ENCODE measurements around the gene PPP2R2B. TPM values are rescaled to one million over a fixed set of nuclear protein-coding genes. Genes with fewer than 3 reads are reported as not detected.

PPP2R2B gene
- total RNA-seq, 1 donor from 2014 or later: 0.76 TPM

DNA sequence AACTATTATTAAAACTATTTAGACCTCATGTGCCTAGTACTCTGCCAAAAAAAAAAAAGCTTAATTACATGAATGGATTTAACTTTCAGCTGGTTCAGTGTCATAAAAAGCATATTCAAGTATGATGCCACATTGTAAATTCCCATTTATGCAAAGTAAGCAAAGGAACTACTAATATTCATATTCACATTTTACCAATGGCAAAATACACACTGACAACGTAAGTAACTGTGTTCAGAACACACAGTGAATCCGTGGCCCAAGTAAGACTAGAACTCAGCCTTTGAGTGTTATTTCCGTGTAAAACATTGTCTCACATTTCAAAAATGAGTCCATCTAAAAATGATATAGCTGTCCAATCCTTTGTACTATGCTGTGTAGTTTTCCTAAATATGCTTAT is 56.8 kb downstream of the PPP2R2B start:
- ATAC-seq: no peak

DNA sequence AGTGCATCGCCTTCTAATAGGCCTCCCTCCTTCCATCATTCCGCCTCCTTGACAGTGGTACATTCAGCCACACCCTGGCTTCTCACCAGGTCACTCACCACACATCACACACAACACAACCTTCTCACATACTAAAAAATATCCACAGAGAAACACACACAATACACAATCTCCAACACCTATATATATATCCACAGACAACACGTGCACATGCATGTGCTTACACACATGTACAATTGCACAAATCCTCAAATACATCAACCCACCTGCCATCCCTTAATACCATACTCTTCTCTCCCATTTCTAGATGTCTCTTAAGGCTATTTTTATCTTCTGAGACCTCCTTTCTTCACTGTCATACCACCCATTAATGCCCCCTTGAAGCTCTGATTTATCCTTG is 57.6 kb downstream of the PPP2R2B start:
- ATAC-seq: no peak

DNA sequence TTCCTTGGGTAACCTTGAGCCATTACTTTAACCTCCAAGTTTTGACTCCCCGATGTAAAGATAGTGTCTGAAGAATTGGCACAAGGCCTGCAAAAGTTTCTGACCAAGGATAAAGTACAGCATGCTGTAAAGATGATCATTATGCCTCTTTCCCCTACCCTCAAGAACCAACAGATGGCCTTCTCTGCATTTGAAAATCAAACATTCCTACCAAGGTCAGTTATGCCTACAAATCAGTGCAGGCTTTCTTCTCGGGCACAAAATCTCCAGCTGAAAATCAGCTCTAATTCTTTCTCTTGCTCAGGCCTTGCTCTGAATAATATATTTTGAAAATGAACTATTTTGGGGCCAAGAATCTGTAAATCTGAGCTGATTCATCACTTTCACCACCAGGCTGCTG is 59.7 kb downstream of the PPP2R2B start:
- no peak for ATAC-seq

DNA sequence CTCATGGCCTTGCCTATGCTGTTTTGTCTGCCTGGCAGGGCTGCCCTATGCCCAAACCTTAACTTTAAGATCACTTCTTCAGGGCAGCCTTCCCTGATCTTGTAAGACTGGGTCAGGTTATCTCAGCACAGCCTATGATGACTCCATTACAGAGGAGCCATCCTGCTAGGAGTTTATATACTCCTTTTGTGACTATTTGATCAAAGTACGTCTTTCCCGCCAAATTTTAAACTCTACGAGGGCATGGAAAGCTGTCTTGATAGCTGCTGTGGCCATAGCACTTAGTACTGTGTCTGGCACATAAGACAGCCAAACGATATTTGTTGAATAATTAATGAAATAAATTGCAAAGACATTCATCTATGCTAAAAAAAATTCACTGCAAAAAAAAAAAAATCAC is 60.6 kb downstream of the PPP2R2B start:
- ATAC-seq: no peak

DNA sequence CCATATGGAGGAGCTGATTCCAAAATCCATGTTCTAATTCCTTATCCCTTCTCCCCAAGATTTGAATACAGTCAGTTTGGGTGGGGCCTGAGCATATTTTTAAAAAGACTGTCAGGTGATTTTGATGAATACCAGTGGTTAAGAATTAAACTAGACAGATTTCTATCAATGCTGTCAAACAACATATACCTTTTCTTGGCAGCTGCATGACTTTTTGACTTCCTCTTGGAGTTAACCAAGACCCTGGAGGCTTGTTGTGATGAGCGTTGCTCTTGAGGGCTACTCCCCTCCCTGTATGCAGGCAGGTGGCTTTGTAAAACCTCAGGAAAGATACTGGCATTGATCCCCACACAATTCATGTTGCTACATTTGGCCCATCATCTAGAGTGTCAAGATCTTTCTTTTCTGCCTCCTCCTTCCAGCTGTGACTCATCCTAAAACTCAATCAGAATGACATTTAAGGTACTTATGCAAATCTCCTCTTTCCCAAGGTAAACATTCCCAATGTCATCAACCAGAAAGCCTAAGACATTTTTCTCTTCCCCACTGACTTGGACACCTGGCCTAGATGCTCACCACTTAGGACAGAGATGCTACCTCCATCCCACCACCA is 61.7 kb downstream of the PPP2R2B start:
- ATAC-seq: no peak

DNA sequence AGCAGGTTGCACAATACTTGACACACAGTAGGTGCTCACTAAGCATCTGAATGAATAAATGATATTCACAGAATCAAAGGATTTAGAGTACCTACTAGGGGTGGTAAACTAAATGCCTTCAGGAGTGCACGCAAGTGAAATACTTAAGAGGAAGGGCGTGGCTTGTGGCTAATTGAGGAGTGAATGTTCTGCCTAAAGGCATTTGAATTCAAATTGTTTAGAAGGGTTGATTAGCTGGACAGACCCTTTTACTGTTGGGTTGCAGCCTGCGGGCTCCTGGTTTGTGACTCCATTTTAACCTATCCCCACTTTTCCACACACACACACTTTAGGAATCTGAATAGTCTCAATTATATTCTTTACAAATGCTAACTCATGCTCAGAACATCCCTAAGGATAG is 63.1 kb downstream of the PPP2R2B start:
- no peak for ATAC-seq

DNA sequence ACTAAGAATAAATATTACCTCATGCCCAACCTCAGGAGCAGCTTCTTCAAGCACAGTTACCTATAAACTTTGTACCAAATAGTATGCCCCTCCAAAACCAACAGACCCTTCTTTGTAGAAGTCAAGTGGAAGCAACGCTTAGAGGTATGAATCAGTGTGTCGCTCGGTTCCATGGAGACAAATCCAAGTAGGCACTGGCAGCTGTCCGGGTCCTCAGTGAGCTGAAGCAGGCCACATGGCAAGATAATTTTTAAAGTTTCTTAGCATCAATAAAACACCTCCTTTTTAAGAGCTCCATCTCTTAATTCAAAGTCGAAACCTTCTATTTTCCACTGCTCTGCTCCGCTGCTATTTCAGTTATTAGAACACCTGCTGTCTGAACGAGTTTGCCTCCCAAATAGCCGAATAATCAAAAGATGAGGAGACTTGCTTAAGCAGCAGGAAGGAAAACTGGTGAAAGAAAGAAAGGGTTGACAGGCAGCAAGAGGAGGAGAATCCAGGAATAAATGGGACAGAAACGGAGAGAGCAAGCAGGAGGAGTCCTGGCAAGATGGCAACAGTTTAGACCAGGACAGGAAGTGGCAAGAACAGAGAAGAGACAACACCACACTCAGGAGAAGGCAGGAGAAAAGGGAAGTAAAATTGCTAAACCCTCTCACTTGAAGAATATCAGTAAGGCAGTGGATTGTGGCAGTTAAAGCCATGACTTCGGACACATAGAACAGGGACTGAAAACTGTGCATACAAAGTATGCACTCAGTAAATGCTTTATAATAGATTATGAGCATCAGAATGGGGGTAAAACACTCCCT is 65.0 kb downstream of the PPP2R2B start:
- ATAC-seq: no peak

DNA sequence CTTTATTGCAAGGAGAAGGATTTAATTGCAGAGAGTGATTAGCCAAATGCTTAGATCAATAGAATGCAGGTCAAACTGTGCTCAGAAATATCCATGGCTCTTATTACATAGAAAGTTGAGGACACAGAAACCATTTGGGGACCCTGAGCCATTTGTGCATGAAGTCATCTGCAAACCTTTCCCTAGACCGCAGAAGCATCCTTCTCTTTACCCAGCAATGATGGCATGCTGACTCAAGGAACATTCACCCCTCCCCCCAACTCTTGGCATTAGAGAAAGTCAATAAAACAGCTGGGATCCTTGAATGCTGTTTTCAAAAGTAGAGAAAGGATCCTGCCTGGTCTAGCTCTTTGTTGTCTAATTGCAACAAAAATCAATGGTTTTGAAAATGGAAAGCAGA is 73.5 kb downstream of the PPP2R2B start:
- ATAC-seq: no peak

DNA sequence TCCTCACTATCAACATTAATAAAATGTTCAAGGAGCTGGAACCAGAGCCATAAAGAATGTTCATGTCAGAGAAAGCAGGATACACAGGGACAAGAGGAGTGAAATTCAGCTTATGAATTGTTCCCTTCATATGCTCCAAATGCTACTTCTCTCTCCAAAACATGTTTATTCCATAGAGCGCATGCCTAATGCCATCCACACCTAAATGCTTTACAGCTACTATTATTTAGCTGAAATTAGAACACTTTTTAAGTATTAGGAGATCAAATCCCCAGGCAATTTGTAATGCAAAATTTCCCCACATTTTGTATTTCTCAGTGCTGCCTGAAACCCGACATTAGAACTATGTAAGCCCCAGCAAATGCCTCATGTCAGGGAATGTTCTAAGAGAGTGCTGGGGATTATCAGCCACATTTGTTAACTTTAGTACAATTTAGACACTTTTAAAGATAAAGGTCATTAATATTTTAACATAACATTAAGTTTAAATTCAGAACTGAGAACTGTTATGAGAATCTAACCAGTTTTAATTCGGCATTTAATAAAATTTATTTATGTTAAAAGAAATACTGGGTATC is 75.5 kb downstream of the PPP2R2B start:
- ATAC-seq: no peak

DNA sequence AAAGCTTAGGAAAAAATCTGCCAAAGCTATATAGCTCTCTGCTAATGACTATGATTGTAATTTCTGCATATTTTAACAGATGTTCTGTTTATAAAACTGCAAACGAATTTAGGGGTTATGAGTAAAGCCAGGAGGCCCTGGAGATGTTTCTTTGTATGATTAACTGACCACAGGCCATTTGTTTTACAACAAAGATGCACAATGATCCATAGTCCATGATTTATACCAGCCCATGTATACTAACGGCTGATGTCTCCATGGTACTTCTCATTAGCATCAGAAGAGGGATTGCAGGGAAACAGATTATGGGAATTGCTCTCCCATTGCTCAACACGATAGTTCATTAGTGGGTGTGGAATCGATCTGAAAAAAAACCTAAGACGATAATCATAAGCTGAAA is 78.9 kb downstream of the PPP2R2B start:
- no peak for ATAC-seq

DNA sequence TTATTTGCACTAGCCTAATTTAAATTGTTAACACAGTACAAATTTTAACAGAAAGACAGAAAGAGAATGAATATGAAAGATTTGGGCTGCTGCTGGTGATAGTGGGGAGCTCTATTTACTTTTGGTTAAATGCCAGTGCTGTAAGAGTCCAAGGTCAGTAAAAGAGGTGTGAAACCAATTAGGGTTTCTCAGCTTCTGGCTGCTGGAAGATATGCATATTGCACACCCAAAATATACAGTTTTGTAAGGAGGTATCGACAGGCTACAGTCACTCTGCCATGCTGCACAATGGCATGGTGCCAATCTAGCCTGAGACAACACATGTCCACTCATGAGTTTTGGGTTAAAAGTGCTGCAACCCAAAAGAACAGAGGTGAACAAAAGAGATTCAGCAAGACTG is 79.3 kb downstream of the PPP2R2B start:
- ATAC-seq: no peak

DNA sequence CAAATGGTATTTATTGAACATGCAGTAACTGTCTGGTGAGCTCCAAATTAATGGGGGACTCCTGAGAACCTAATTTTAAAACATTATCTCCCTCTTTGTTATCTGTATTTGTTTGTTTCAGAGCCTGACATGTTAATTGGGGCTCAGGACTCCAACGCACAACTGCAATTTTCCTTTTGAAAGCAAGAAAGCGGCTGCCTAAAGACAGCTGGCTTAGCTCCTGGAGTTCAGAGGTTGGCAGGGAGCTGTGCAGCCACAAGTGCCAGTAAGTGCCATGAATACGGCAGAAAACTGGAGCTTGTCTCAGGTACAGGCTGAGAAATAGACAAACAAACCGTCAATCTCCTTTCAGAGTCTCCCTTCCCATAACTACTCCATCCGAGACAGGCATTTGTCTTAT is 80.9 kb downstream of the PPP2R2B start:
- ATAC-seq: no peak

DNA sequence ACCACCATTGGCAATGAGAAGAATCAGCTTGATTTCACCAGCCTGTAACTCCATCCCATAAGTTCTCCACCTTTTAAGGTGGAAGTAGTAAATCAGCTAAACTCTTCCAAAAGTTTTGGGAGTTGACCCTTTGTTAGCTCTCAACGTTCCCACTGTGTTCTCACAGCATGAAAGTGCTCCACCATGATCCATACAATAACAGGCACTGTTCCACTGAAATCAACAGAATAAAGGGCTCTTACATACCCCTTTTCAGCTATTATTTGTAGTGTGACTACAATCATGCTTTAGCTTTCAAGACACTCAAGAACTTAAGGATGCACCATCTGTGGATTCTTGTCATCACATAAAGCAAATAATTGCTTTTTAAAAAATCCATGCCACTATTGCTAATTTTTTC is 81.6 kb downstream of the PPP2R2B start:
- ATAC-seq: no peak

DNA sequence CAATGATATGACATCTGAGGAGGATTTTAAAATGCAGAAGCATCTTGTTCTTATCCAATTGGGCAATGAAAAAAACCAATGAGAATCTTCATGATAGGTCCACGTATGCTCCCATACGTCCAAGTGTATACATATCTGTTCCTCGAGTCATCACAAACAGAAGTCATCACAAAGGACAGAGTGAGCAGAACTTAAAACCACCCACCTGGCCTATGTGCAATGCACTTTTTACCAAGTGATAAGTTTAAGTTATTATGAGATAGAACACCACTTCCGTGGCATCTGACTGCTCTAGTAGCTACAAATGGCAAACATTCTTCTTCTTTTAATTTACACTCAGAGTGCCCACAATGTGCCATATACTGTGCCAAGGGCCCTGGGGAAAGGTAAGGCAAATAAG is 82.4 kb downstream of the PPP2R2B start:
- ATAC-seq: no peak

DNA sequence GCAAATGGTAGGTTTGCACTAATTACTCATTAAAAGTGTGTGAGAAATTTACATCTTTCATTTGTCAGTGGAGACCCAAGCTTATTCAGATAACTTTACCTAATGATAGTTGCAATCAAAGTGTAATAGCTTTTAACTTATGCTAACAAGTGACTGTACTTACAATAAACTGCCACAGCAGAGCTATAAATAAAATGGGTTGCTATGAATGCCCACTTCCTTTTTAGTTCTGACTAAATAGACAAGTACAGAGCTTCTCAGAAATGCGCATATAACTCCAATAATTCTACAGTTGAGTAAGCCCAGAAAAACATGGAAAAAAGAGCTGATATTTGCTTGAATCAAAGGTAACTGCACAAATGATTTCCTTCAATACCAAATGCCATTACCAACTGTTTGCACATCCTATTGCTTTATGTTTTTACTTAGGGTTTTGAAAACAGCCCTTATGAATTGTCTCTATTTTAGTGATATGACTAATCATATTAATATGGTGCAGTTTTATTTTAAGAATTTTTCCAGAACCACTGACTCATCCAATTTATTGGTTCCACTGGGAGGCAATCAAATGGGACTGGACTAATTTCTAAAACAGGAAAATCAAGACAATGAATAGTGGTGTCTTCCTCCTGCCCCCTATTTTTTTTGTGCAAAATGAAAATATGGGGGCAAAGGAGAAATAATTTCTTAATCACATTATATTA is 84.1 kb downstream of the PPP2R2B start:
- no peak for ATAC-seq

DNA sequence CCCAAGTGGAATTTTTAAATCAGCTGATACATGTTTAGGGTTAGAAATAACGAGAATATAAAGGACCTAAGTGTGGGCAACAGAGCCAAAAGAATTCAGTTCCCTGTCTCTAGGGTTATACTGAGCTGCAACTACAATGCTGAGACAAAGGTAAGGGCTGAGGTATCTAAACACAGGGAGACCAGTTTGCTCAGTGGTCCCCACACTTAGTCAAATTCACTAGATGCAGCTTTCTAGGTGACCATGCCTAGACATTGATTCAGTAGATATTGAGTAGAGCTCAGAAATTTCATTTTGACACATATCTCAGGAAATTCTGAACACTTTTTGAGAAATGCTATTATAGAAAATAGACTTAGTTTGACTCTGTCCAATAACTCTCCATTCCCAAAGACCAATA is 84.8 kb downstream of the PPP2R2B start:
- ATAC-seq: no peak

DNA sequence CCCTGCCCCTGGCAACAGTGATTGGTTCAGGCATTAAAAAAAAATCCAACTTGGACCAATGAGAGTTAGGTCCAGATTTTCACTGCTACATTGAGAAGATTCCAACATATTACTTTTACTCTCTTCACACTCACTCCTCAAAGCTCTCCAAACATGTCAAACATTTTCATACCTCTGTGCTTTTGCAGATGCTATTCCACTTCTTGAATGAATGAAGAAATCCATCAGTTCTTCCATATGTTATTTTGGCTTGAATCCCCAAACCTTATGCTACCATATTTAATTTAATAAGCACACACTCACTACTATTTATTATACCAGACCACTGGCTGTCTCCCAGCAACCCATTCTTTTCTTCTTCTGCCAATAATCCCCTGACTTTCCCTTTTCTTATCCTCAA is 87.1 kb downstream of the PPP2R2B start:
- ATAC-seq: no peak

DNA sequence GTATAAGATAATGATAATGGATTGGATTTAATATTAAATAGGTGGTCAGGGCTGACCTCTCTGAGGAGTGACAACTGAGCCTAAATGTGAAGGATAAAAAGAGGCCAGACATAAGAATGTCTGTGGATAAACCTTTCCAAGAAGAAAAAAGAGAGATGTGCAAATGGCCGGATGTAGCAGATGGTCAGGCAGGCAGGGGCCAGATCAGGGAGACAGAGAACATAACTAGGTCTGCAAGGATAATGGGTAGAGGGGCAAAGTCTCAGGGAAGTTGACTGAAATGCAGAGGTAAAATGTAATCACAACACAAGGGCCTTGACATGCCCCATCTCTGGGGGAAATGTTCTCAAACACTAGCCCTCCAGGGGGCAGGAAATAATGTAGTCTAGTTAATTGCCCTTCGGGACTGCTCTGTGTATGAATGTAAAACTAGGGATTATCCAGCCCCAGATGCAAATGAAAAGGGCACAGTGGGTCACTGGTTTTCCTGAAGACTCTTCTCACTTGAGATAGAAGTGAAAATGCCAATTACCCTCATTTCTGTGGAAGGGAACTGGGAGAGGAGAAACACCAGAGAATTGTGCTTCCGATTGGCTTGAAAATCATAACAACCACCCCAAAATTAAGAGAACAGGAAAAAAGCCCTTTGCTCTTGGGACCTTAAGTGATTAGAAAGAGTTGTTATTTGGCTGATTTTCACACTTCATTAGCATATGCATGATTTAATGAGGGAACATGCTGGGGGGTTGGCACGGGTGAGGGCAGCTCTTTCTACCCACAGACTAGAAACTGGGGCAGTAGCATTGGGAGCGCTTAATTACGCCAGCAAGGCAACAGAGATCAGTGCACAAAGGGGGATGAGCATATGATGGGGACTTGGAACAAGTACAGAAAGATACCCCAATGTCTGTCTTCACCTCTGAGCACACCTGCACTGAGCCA is 88.6 kb downstream of the PPP2R2B start:
- ATAC-seq: no peak

DNA sequence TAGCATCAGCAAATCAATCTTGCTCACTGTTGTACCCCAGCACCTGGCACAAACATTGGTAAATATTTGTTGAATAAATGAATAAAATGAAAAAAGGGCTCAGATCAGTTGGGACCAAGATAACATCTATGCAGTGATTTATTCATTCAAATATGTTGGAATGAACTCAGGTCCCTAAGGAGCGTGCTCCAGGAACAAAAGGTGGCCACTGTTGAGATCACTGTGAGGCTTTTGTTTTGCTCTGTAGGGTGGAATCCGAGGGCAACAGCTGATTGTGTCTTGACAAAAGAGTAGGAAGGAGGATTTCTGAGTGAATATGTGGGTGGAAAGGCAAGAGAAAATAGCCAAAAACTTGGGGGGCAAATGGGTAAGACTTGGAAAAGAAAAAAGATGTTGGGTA is 89.7 kb downstream of the PPP2R2B start:
- no peak for ATAC-seq

DNA sequence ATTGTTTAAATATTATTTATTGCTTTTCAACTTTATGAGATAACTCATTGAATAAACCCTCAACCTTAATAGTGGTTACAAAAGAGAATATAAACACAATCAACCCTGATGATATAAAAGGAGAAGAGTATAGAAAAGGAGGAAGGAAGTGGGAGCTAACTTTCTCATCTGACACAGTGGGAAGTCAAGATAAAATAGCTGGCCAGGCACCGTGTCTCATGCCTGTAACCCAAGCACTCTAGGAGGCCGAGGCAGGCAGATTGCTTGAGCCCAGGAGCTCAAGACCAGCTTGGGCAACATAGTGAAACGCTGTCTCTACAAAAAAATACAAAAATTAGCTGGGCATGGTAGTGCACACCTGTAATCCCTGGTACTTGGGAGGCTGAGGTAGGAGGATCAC is 93.5 kb downstream of the PPP2R2B start:
- ATAC-seq: no peak

DNA sequence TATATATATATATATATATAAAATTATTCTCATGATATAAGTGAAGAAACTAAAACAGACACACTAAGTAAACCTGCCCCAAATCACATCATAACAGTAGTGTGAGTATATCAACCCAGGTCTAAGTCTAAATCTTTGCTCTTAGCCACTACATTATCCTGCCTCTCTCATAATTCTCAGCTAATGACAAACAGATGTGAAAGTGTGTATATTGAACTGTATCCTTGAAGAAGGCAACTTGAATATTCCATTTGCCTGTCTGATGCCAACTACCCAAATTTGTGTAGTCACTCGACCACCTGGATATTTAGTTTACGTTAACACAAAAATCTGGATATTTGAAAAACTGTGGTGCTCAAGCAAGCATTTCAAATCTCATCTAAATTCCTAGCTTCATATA is 97.4 kb downstream of the PPP2R2B start:
- no peak for ATAC-seq

DNA sequence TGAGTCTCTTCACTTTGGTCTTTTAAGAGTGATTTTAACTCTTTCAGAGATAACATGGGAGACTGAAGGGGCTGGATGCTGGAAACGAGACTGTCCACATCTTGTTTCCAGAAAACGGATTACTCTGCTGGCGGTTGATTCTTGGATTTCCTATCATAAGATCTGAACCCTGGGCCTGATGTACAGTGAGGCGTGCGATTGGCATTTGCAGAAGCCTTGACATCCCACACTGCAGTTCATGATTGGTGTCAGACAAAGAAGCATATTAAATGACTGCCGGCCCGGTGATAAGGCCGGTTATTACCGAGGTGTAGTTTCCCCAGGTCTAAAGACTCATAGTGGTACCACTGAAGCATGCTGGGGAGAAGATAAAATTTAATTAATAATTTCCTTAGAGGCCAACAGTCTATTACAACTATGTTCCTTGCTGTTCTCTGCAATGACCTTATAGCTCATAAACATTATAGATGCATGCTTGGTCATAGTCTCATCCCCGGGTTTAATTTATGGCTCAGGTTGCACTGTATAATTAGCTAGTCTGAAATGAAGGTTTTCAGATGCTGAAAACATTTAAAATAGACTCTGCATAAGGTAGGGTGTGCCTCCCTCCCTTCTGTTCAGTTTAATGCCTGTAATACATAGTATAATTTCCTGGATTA is 99.2 kb downstream of the PPP2R2B start:
- ATAC-seq: no peak
